GM12878 (cell line): ENCODE data around the gene LRRC4. TPM values are rescaled to one million over a fixed set of nuclear protein-coding genes. Genes with fewer than 3 reads are reported as not detected.

Experiments used
- ATAC-seq: fragments of 200-7000 bp; cut with Tn5 transposase; 3 replicates; pipeline ENCODE4 v1.9.1; 2020; ENCODE audit warnings: mild to moderate bottlenecking, moderate library complexity
- BruUV-seq: library from RNA; stranded (reverse); fragments of 400-500 nt; replicated peaks from 2 replicates; lab custom pipeline; 2021; lab: Mats Ljungman, UMichigan
- CTCF ChIA-PET: fragments of 300-600 bp; sonication (Branson Sonifier 250); formaldehyde crosslinking; extraction: SDS; loops from one replicate; lab custom pipeline; 2021; ENCODE audit warnings: inconsistent platforms; lab: Yijun Ruan, JAX
- POLR2A ChIA-PET: fragments of 350-600 bp; formaldehyde crosslinking; extraction: SDS; loops from one replicate; lab custom pipeline; 2021; ENCODE audit warnings: inconsistent platforms; lab: Charles Lee
- RAD21 ChIA-PET: fragments of 300-600 bp; sonication (Branson Sonifier 250); formaldehyde crosslinking; loops from one replicate; lab custom pipeline; 2023; ENCODE audit warnings: antibody characterized with exemption; ENCODE audit not compliant: unreplicated experiment; lab: Charles Lee
- SMC1A ChIA-PET: fragments of 300-600 bp; sonication (Branson Sonifier 250); formaldehyde crosslinking; loops from one replicate; lab custom pipeline; 2023; ENCODE audit not compliant: unreplicated experiment, uncharacterized antibody; lab: Charles Lee
- DNase-seq: peaks from one replicate; pipeline ENCODE4 v3.0.0-alpha.2; 2011; ENCODE audit warnings: low read depth, low spot score
- FAIRE-seq: peaks from 3 replicates; lab custom pipeline; 2011; peaks lifted over from hg19 to GRCh38; lab: Jason Lieb, UNC
- H2AFZ ChIP-seq: 2 replicates; pipeline ENCODE4 v1.6.0; 2011; ENCODE audit warnings: low read depth, low read length, control low read depth; ENCODE audit not compliant: control insufficient read depth
- H3K27ac ChIP-seq: 2 replicates; pipeline ENCODE4 v1.5.1; 2011; ENCODE audit warnings: control low read depth; ENCODE audit not compliant: control insufficient read depth, insufficient read depth
- H3K27me3 ChIP-seq, 2 experiments: replicated peaks in 1 of 2; 2 replicates each; pipeline versions ENCODE4 v1.6.0 to v1.6.1; 2011; ENCODE audit warnings: low read length in 1 of 2; ENCODE audit not compliant: control insufficient read depth in 2 of 2, insufficient read depth in 2 of 2
- H3K36me3 ChIP-seq, 2 experiments: 2 replicates each; pipeline ENCODE4 v1.5.1; 2011; ENCODE audit warnings: low read length in 1 of 2; ENCODE audit not compliant: control insufficient read depth in 2 of 2, insufficient read depth in 2 of 2
- H3K4me1 ChIP-seq: 2 replicates; pipeline ENCODE4 v1.6.1; 2011; ENCODE audit warnings: mild to moderate bottlenecking, low read length, moderate library complexity, mixed read lengths; ENCODE audit not compliant: control insufficient read depth, insufficient read depth
- H3K4me2 ChIP-seq: 2 replicates; pipeline ENCODE4 v1.6.0; 2011; ENCODE audit warnings: control low read depth; ENCODE audit not compliant: control insufficient read depth, insufficient read depth
- H3K4me3 ChIP-seq: fragments of 200-600 bp; sonication (generic); 2 replicates; pipeline ENCODE4 v1.5.1; 2016
- H3K79me2 ChIP-seq: 2 replicates; pipeline ENCODE4 v1.6.0; 2011; ENCODE audit warnings: low read length; ENCODE audit not compliant: control insufficient read depth, insufficient read depth
- H3K9ac ChIP-seq: 2 replicates; pipeline ENCODE4 v1.8.0; 2011; ENCODE audit warnings: low read length, control low read depth, mixed read lengths; ENCODE audit not compliant: control insufficient read depth, insufficient read depth
- H3K9me3 ChIP-seq: replicated peaks from 3 replicates; pipeline ENCODE4 v1.5.1; 2011; ENCODE audit warnings: mild to moderate bottlenecking, low read length; ENCODE audit not compliant: control insufficient read depth, insufficient read depth
- H4K20me1 ChIP-seq: 2 replicates; pipeline ENCODE4 v1.6.0; 2011; ENCODE audit not compliant: control insufficient read depth, insufficient read depth
- BCL11A ChIP-seq: IDR thresholded peaks from 2 replicates; pipeline ENCODE4 v1.6.1; 2011; ENCODE audit warnings: low read depth, low read length
- KLF5 ChIP-seq: fragments of 450-650 bp; IDR thresholded peaks from 2 replicates; pipeline ENCODE4 v1.6.1; 2014; ENCODE audit warnings: mild to moderate bottlenecking; ENCODE audit not compliant: partially characterized antibody
- NR2C2 ChIP-seq: IDR thresholded peaks from 2 replicates; pipeline ENCODE4 v1.6.1; 2011; ENCODE audit warnings: borderline replicate concordance, low read depth; ENCODE audit not compliant: control insufficient read depth, insufficient read length
- PML ChIP-seq: IDR thresholded peaks from 2 replicates; pipeline ENCODE4 v1.6.1; 2012; ENCODE audit warnings: low read length, inconsistent platforms
- RAD21 ChIP-seq: IDR thresholded peaks from 2 replicates; pipeline ENCODE4 v1.6.1; 2011; ENCODE audit warnings: mild to moderate bottlenecking, low read depth, low read length, moderate library complexity; ENCODE audit not compliant: insufficient read depth
- RB1 ChIP-seq: fragments of 450-650 bp; formaldehyde crosslinking; IDR thresholded peaks from 2 replicates; pipeline ENCODE4 v1.6.1; 2017; ENCODE audit warnings: mild to moderate bottlenecking, borderline replicate concordance
- WGBS: methylation state at CpG from one replicate; pipeline ENCODE4 v1.1.6; 2016; ENCODE audit warnings: low lambda C conversion rate; ENCODE audit not compliant: insufficient replicate concordance, insufficient coverage; ENCODE audit errors: missing lambda C conversion rate; 5-methylcytosine and 5-hydroxymethylcytosine counted together
- in situ Hi-C: fragments of 300-500 bp; cut with MboI; formaldehyde crosslinking; loops from 9 replicates; pipeline ENCODE4 v1.14.3; 2018; ENCODE audit warnings: mixed read lengths
- intact Hi-C: fragments of 100-400 bp; cut with micrococcal nuclease; formaldehyde crosslinking; loops from one replicate; pipeline ENCODE4 v1.14.2; 2022; ENCODE audit not compliant: unreplicated experiment
- polyA plus RNA-seq, 11 experiments: library from polyadenylated mRNA; depleted of rRNA in 4 of 11; unstranded in 6 of 11; stranded (reverse) in 5 of 11; fragments of >200 nt; fragmentation: Nextera tagmentation in 4 of 11; fragmentation: Illumina TruSeq in 1 of 11; extraction: Ambion mirVana in 4 of 11; extraction: Trizol in 1 of 11; gene quantifications; 1 replicate in 1 of 11; 2 replicates in 10 of 11; pipeline versions ENCODE4 v1.2.1 to v1.2.3, GENCODE V29; 2011 to 2016; ENCODE audit warnings: inconsistent platforms in 2 of 11, missing spikeins in 2 of 11, low read depth in 1 of 11
- total RNA-seq, 4 experiments: library from RNA; depleted of rRNA in 3 of 4; stranded (reverse); fragments of >200 nt in 3 of 4; fragmentation: Illumina TruSeq in 1 of 4; extraction: Trizol in 1 of 4; gene quantifications; 2 replicates each; pipeline versions ENCODE4 v1.2.1 to v1.2.3, GENCODE V29; 2013 to 2021
- TF ChIP-seq, protein P1 (sequence below): fragments of 450-650 bp; IDR thresholded peaks from 2 replicates; pipeline ENCODE4 v1.6.1; 2017; ENCODE audit warnings: mild to moderate bottlenecking

Gene LRRC4
- total and polyA plus RNA-seq, 10 of the 15 experiments (the other 5 are each of a cell fraction or from before 2014, with no cell fraction given) = 0.06 to 0.85 (median 0.12) TPM; not detected in 4

- RAD21 ChIA-PET = no interaction called here
- TF ChIP-seq, protein P1, sequence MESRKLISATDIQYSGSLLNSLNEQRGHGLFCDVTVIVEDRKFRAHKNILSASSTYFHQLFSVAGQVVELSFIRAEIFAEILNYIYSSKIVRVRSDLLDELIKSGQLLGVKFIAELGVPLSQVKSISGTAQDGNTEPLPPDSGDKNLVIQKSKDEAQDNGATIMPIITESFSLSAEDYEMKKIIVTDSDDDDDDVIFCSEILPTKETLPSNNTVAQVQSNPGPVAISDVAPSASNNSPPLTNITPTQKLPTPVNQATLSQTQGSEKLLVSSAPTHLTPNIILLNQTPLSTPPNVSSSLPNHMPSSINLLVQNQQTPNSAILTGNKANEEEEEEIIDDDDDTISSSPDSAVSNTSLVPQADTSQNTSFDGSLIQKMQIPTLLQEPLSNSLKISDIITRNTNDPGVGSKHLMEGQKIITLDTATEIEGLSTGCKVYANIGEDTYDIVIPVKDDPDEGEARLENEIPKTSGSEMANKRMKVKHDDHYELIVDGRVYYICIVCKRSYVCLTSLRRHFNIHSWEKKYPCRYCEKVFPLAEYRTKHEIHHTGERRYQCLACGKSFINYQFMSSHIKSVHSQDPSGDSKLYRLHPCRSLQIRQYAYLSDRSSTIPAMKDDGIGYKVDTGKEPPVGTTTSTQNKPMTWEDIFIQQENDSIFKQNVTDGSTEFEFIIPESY = no peak
- TF ChIP-seq PML (no peak), RAD21 (no peak), NR2C2 (no peak), BCL11A (no peak), RB1 (no peak), KLF5 (no peak)
- TF ChIP-seq, all 136 proteins: peak for 0
- DNase-seq (no peak), FAIRE-seq (no peak), ATAC-seq (no peak)
- intact Hi-C loops = no loop called here
- Histone ChIP-seq H3K9me3 (no peaks in the 10 kb centered on the region), H3K27ac (no peak overlapping the region), H2AFZ (no peak overlapping the region), H3K27me3 (no peaks in the 10 kb centered on the region), H3K4me1 (no peaks in the 10 kb centered on the region), H3K9ac (no peak overlapping the region), H3K4me2 (no peak overlapping the region), H4K20me1 (no peaks in the 10 kb centered on the region; the same call in none of the 2 replicates), H3K4me3 (no peak overlapping the region), H3K79me2 (no peaks in the 10 kb centered on the region), H3K36me3 (peaks cover 13 to 22% of the 10 kb centered on the region in 2 experiments)
- ChIA-PET SMC1A (interaction anchor here (0.6 kb wide), 1 partner anchor 263 kb away, joined by 3 read pairs; no protein-coding TSS in a partner anchor), CTCF (interaction anchor here (1.1 kb wide), 2 partner anchors 10 to 14 kb away, joined by 3 read pairs; no protein-coding TSS in a partner anchor), POLR2A (no interaction called here)
- BruUV-seq = no TSS peak
- WGBS = 100% methylated on average over 8 of the region's 8 CpGs
- in situ Hi-C loops = no loop called here
Observed at GRCh38 chr7:128063088-128063487, 31.9 kb upstream of the LRRC4 start.
